H1 (cell line): ENCODE results near the gene SBF2. TPM values are rescaled to one million over a fixed set of nuclear protein-coding genes. Genes with fewer than 3 reads are reported as not detected.

Source experiments
- CEBPB ChIP-seq: IDR thresholded peaks from 2 replicates; pipeline ENCODE4 v1.6.1; 2012; ENCODE audit warnings: low read depth, low read length
- CHD7 ChIP-seq: fragments of 300-600 bp; sonication (generic); IDR thresholded peaks from 2 replicates; pipeline ENCODE4 v1.7.1; 2012; ENCODE audit warnings: low read length, moderate library complexity, mild to moderate bottlenecking, inconsistent platforms; ENCODE audit not compliant: insufficient replicate concordance
- JUND ChIP-seq: IDR thresholded peaks from 2 replicates; pipeline ENCODE4 v1.6.1; 2011; ENCODE audit warnings: mild to moderate bottlenecking, improper control_type of control experiment, low read length
- NANOG ChIP-seq: IDR thresholded peaks from 2 replicates; pipeline ENCODE4 v1.6.1; 2011; ENCODE audit warnings: low read length, low read depth, mild to moderate bottlenecking, inconsistent platforms; ENCODE audit not compliant: insufficient read depth, poor library complexity, severe bottlenecking
- SP2 ChIP-seq: IDR thresholded peaks from 2 replicates; pipeline ENCODE4 v1.6.1; 2012; ENCODE audit warnings: mild to moderate bottlenecking, low read length, inconsistent platforms
- YY1 ChIP-seq: IDR thresholded peaks from 2 replicates; pipeline ENCODE4 v1.6.1; 2011; ENCODE audit warnings: low read depth, mild to moderate bottlenecking, low read length
- polyA plus RNA-seq, 7 experiments: library from polyadenylated mRNA; depleted of rRNA in 3 of 7; stranded (reverse) in 5 of 7; unstranded in 2 of 7; fragments of >200 nt in 5 of 7; fragments of 200-250 nt in 2 of 7; gene quantifications; 1 replicate in 5 of 7; 2 replicates in 1 of 7; 4 replicates in 1 of 7; pipeline versions ENCODE4 v1.2.1 to v1.2.3, GENCODE V29; 2011 to 2013; ENCODE audit warnings: missing spikeins in 2 of 7, mixed read lengths in 2 of 7
- total RNA-seq: library from RNA; stranded (reverse); fragmentation: NEBNext Ultra II Directional; extraction: Animal tissue kit (Norgen Biotek cat#: 25700); gene quantifications from 2 replicates; pipeline ENCODE4 v1.2.1, GENCODE V29; 2021

Gene SBF2
- total and polyA plus RNA-seq, 2 of the 8 experiments (the other 6 are each of a cell fraction or from before 2014, with no cell fraction given) = 36.7 to 50.5 TPM

DNA sequence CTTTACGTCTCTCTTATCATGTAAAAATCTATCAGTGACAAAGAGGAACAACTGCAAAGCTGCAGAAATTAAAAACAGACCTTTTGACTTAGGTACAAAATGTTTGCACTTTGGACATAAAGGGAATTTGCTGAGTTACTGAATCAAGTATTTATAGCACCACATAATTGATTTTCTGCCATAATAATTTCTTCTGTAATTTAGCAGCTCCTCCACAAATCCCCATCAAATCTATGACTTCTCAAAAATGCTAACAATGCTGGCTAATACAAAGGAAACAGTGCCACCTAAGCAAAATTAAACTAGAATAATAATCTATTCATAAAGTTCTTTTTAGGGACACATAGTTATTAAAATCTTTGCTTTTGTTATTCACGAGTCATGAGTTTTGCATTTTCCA lies 415.1 kb downstream of the SBF2 start (continued):
- no peak for TF ChIP-seq CHD7
- no peak for TF ChIP-seq JUND
- TF ChIP-seq NANOG = no peak
- no peak for TF ChIP-seq YY1
- TF ChIP-seq SP2 = no peak
- no peak for TF ChIP-seq CEBPB
